Psoas muscle (tissue), 8 donors: ENCODE measurements around the gene AS3MT. TPM values are rescaled to one million over a fixed set of nuclear protein-coding genes. Genes with fewer than 3 reads are reported as not detected.

ENCODE experiments used
- ATAC-seq, 4 donors: fragments of 200-7000 bp; cut with Tn5 transposase; one replicate each; pipeline ENCODE4 v1.9.1; 2020; ENCODE audit warnings: moderate library complexity in 3 of 4, mild to moderate bottlenecking in 2 of 4
- DNase-seq, 2 donors: peaks; one replicate each; pipeline ENCODE4 v3.0.0-alpha.2; 2020
- H3K27ac ChIP-seq: fragments of 200-600 bp; one replicate; pipeline ENCODE4 v1.8.0; 2022
- H3K27me3 ChIP-seq, 3 donors: fragments of 200-600 bp in 1 of 3; one replicate each; pipeline versions ENCODE4 v1.6.1 to v1.8.0; 2013 to 2022; ENCODE audit warnings: low read length in 2 of 3, mild to moderate bottlenecking in 2 of 3, moderate library complexity in 1 of 3; ENCODE audit not compliant: insufficient read depth in 3 of 3
- H3K36me3 ChIP-seq, 2 donors: fragments of 200-600 bp in 1 of 2; one replicate each; pipeline versions ENCODE4 v1.6.1 to v1.8.0; 2013 to 2022; ENCODE audit warnings: low read depth in 1 of 2, mild to moderate bottlenecking in 1 of 2, moderate library complexity in 1 of 2; ENCODE audit not compliant: insufficient read depth in 1 of 2
- H3K4me1 ChIP-seq: fragments of 200-600 bp; one replicate; pipeline ENCODE4 v1.8.0; 2022
- H3K4me3 ChIP-seq: fragments of 200-600 bp; one replicate; pipeline ENCODE4 v1.8.0; 2022; ENCODE audit warnings: mild to moderate bottlenecking
- H3K9me3 ChIP-seq: fragments of 200-600 bp; one replicate; pipeline ENCODE4 v1.8.0; 2022
- CTCF ChIP-seq: fragments of 200-600 bp; IDR thresholded peaks from one replicate; pipeline ENCODE4 v1.8.0; 2022; ENCODE audit warnings: antibody characterized with exemption
- WGBS, 3 donors: extraction: QIAGEN DNeasy Blood & Tissue Kit; methylation state at CpG; one replicate each; pipeline versions ENCODE4 v1.1.6 to v1.1.7; 2013; 5-methylcytosine and 5-hydroxymethylcytosine counted together
- intact Hi-C, 2 donors: fragments of 100-400 bp; cut with DNase I; formaldehyde crosslinking; loops; one replicate each; pipeline versions ENCODE4 v1.11.0 to v1.14.2; 2022
- polyA plus RNA-seq, 3 donors: library from polyadenylated mRNA; stranded (reverse); fragments of 200-250 nt; gene quantifications; one replicate each; pipeline ENCODE4 v1.2.3, GENCODE V29; 2013
- total RNA-seq, 4 donors: library from RNA; stranded (reverse); fragmentation: NEBNext Ultra II Directional in 2 of 4; extraction: Animal tissue kit (Norgen Biotek cat#: 25700) in 2 of 4; gene quantifications; one replicate each; pipeline versions ENCODE4 v1.2.1 to v1.2.4, GENCODE V29; 2021 to 2023
- donor health status: healthy with polysubstance abuse.
- donor health status: DM: no; HTN: no; CAD: no; lungs with moderate emphysema.
- donor health status: Bipolar disorder and iron deficiency.
- donor health status: healthy.
- donor health status: DM: yes; HTN: yes; CAD: no.
- donor health status: DM: no; HTN: no; CAD: no.
- donor health status: DM: no; HTN: no; CAD: no.
- donor health status: DM: yes; HTN: yes; CAD: no.

AS3MT gene
- total and polyA plus RNA-seq, 7 donors, result 0.96 to 4.9 (median 2.2) TPM

GRCh38 chr10:102827597-102827975 lies 41.7 kb upstream of the AS3MT start:
- TF ChIP-seq CTCF, result no peak
- no peaks in the 10 kb centered on the region for H3K9me3 ChIP-seq
- WGBS, 3 donors, result 78 to 91% (median 87%) methylated on average over 5 of the region's 5 CpGs
- peaks cover 0 to 17% of the 10 kb centered on the region in 2 donors for H3K36me3 ChIP-seq
- DNase-seq, result no peak
- intact Hi-C loops, result no loop called here
- ATAC-seq, result no peak
- no peak overlapping the region for H3K27ac ChIP-seq
- no peaks in the 10 kb centered on the region for H3K4me1 ChIP-seq
- H3K27me3 ChIP-seq, result no peaks in the 10 kb centered on the region
- H3K4me3 ChIP-seq, result no peak overlapping the region

DNA sequence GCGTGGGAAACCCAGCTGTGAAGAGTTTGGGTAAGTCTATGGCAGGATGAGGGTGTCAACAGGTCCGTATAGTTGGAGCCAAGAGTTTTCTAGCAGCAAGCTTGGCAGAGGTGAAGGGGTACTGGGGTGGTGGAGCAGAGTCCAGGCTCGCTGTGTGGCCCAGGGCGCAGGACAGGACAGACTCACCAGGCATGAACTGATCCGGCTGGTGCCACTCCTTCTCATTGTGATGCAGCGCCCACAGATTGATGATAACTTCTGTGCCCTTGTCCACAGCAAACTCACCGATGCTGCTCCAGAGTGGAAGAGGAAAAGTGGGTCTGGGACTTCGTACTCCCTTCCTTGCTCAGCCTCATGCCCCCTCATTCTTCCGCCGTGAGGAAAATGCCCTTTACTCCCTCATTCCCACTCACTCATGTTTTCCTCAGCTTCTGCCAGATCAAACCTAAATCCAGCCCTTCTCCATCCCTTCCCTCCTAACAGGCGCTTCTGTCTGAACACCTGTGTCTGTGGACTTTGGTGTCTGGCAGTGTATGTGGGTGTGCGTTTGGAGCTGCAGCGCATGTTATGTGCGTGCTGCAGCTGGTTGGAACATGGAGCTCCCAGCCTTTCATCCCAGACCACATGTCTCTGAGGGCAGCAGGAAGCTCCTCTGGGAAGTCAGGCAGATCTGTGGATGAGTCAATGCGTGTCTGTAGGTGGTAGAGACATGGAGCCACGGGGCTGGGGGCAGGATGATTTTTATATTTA lies 37.8 kb upstream of the AS3MT start:
- intact Hi-C loops, result loop anchor here in 1 of 2 donors (5.0 to 10.0 kb wide), 2 partner anchors 71 to 423 kb away; no protein-coding TSS in a partner anchor
- no peak overlapping the region for H3K4me3 ChIP-seq
- H3K27me3 ChIP-seq, result no peaks in the 10 kb centered on the region
- no peak for DNase-seq
- H3K9me3 ChIP-seq, result no peaks in the 10 kb centered on the region
- H3K36me3 ChIP-seq, result peaks cover 0 to 17% of the 10 kb centered on the region in 2 donors
- no peaks in the 10 kb centered on the region for H3K4me1 ChIP-seq
- WGBS, 3 donors, result 70 to 74% (median 73%) methylated on average over 16 of the region's 16 CpGs
- no peak for TF ChIP-seq CTCF
- H3K27ac ChIP-seq, result no peak overlapping the region
- ATAC-seq, result no peak

DNA sequence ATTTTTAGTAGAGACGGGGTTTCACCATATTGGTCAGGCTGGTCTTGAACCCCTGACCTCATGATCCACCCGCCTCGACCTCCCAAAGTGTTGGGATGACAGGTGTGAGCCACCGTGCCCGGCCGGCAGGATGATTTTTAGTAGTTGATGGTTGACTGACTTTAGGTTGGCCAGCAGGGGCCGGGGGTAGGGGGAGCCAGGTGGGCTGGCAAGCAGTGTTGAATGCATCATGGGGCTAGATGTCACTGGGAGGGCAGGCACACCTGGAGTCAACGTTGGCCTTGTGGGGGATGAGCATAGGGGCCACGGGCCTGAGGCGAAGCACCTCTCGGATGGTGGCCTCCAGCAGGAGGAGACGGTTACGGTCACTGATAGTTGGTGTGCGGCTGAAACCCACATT lies 37.0 kb upstream of the AS3MT start:
- Histone ChIP-seq H3K9me3 (no peaks in the 10 kb centered on the region), H3K27me3 (no peaks in the 10 kb centered on the region), H3K36me3 (peaks cover 0 to 17% of the 10 kb centered on the region in 2 donors), H3K4me3 (no peak overlapping the region), H3K27ac (no peak overlapping the region), H3K4me1 (no peaks in the 10 kb centered on the region)
- 81 to 88% (median 87%) methylated on average over 14 of the region's 14 CpGs for WGBS, 3 donors
- TF ChIP-seq CTCF, result no peak
- ATAC-seq (no peak), DNase-seq (no peak)
- intact Hi-C loops, result loop anchor here in 1 of 2 donors (5.0 to 10.0 kb wide), 2 partner anchors 70 to 423 kb away; no protein-coding TSS in a partner anchor

- DNase-seq (no peak), ATAC-seq (no peak)
- intact Hi-C loops, result loop anchor here in 1 of 2 donors (5.0 to 10.0 kb wide), 2 partner anchors 69 to 422 kb away; no protein-coding TSS in a partner anchor
- H3K9me3 ChIP-seq, result no peaks in the 10 kb centered on the region
- no peak overlapping the region for H3K4me3 ChIP-seq
- no peaks in the 10 kb centered on the region for H3K27me3 ChIP-seq
- H3K36me3 ChIP-seq, result peaks cover 0 to 14% of the 10 kb centered on the region in 2 donors
- H3K27ac ChIP-seq, result no peak overlapping the region
- no peaks in the 10 kb centered on the region for H3K4me1 ChIP-seq
- TF ChIP-seq CTCF, result no peak
- WGBS, 3 donors, result 91 to 95% (median 94%) methylated on average over 4 of the region's 4 CpGs
These were observed 36.3 kb upstream of the AS3MT start for GRCh38 chr10:102832987-102833386.
